Activated CD4-positive, alpha-beta T cell treated with anti-CD3 and anti-CD28 coated beads for 1 hour (primary cell): Measurements from ENCODE around the gene ROBO1.

Experiments used
- DNase-seq: peaks from one replicate; pipeline ENCODE4 v3.0.0-alpha.2; 2020

ROBO1 gene

DNA sequence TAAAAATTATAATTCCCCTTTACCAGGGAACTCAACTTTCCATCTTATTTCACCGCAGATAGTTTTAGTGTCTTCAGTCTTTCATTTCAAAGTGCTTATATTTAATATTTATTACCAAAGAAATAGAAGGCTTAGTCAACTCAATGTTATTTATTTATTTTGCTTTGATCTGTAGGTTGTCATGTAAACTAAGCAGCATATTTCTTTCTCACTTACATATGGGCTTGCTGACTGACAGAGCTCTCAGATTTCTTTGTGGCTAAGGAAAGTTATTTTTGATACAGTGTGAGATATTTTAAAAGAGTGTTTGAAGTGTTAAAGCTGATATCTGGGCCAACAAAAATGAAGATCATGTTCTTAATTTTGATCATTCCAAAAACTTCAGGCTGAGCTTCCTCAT is 331.4 kb downstream of the ROBO1 start:
- DNase-seq, result no peak

DNA sequence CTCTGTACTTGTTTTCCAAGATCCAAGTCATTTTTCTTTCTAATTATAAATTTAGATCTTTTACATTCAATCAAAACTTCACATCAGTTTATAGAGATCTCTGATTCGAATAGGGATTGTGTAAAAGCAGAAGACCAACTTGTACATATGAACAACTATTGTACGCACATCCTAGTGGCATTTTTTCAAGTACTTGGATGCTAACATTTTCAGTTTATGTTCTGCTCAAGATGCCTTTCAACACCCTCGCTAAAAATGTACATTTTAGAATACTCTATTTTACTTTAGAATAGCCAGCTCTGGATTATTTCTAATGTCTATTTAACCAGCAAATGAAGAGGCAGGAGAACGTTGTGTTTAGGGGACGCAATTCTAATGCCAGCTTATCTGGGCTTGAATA is 340.7 kb downstream of the ROBO1 start:
- no peak for DNase-seq

DNA sequence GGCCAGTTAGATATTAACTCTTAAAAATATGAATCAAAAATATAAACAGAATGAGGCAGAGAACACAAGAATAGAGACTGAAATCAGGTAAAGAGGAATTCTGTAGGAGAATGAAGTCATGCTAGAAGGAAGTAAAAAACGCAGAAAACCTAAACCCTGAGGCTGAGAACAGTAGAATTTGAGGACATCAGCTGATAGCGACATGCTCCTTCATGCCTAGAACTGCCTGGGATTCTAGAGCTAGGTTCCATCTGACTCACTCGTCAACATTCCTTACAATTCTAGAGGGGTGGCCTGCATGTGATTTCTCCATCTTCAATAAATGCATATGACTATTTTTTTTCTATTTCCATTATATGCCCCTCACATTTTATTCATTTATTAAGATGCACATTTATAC is 343.0 kb downstream of the ROBO1 start:
- DNase-seq, result no peak

DNA sequence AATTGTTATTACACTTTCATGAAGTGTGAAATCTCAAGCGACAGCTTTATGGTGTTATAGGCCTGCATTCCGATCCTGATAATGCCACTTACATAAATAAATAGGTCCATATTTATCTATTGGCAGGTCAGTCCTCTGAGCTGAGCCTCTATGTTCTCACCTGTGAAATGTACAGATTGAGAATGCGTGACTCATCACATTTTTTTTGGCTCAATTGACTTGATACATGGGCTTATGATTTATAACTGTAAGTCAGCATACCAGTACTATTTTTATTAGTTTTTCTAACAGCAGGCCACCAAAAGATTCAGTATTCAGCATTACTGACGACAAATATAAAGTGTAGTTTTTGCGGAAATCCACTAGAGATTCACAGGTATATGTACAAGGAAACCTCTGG is 344.4 kb downstream of the ROBO1 start:
- no peak for DNase-seq

DNA sequence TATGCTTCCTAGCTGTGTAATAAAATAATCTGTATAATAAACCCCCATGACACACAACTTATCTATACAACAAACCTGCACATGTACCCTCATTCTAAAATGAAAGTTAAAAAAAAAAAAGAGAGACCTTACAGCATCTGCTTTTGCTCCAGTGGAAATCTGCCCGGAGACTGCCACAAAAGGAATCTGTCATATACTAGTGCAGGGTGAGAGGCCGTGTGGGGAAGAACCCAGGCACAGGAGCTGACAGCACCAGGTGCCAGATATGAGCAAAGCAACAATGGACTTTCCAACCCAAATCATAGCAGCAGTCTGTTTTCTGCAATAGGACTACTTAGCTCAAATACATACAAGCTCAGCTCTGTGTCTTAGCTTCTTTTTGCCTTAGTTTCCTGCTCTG is 346.5 kb downstream of the ROBO1 start:
- no peak for DNase-seq

DNA sequence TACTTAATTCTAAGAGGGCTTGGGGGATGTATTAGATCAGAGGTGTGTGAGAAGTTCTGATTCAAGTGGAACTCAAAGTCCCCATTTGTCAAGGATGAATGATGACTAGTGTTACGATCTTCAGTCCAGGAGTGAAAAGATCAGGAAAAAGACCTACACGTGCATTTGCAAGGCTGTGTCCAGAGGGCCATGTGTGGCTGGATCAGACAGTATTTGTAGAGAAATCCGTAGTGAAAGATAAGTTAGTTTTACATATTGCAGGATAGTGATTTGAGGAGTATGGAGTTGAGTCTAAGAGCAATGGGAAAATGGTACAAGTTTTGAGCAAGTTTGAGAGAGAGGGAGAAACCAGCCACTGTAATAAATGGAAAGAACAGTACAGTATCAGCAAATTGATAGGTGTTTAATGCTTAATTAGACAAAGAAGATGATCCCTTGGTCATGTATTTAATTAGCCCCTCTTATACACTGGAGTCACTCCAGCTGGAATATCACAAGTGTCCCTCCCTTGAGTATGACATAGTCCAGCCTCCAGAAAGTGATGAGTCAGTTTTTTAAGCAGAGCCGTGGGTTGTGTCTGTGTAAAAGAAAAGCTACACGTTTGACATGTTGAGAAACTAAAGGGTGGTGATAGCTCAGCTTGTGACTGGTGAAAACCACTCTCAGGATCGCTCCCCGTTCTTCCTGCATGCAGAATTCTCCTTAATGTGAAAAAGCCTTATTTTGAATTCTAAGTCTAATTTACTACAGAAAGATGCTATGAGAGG is 348.8 kb downstream of the ROBO1 start:
- DNase-seq, result no peak

DNA sequence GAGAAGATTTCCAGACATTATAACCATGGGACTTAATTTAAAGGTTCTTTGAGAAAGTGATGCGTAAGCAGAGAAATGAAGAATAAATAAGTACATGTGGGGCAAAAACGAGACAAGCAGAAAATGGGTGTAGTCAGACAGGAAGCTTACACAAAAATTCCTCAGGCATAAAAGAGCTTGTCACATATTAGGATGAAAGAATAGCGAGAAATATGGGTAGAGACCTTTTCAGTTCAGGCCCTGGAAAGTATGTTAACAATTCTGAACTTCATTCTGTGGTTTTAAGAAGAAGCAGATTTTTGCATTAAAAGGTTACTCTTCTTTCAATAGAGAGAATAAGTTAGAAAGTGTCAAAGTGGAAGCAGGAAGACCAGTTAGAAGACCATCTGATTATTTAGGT is 352.4 kb downstream of the ROBO1 start:
- no peak for DNase-seq

DNA sequence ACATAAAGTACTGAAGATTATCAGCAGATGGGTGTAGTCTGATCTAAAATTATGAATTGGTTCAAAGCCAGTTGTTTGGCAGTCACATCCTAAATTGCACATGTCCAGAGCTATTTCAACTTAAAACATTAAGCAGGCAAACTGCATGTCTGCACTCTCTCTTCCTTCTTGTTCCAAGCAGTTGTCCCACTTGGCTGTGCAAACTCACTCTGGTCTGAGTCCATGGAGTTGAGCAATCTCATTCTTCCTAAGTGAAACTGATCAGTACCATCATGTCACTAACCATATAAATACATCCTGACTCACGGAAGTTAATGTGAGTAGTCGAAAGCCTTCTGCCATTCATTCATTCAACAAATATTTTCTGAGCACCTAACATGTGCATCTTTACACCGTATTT is 353.0 kb downstream of the ROBO1 start:
- no peak for DNase-seq

DNA sequence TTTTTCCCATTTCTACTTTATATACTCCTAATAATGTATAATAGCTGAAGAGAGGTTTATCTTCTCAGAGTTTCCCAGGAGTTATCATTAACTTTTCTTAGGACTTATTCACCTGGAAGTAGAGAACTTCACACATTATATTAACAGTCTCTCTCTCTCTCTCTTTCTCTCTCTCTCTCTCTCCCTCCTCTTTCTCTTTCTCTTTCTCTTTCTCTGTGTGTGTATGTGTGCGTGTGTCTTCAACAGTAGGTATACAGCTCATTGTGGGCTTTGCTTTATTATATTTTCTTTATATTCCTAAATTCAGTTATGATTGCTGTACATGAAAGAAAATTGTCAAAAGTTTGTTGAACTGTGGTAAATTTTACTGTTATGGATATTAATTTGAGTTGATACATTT is 353.8 kb downstream of the ROBO1 start:
- no peak for DNase-seq

DNA sequence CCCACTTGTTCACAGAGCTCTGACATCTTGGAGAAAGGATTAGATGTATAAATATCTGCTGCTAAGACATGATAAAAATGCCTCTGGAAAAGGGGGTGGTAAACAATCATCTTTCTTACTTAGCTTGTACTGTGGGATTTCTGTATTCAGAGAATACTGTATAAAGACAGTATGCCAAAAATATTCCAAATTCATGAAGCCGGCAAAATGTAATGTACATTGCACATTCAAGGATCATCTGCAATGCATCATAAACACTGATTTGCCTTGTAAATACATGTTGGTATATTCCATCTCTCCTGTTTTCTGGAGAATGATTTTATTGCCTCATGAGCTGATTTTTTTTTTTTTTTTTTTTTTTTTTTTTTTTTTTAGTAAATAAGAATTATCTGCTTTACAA is 355.3 kb downstream of the ROBO1 start:
- no peak for DNase-seq

DNA sequence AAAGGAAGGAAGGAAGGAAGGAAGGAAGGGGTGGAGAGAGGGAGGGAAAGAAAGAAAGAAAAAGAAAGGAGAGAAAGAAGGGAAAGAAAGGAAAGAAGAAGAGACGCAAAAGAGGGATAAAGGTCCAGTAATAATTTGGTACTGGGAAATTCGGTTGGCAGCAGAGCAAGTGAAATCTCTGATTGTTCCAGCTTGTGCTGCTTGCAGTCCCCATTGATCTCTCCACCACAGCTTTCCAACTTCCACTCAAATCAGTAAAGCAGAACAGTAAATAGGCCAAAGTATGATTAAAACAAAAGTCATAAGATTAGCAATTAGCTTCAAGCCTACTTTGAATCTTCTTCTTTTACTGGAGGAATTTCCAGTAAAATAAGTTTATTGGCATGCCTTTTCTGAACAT is 357.2 kb downstream of the ROBO1 start:
- DNase-seq, result no peak

DNA sequence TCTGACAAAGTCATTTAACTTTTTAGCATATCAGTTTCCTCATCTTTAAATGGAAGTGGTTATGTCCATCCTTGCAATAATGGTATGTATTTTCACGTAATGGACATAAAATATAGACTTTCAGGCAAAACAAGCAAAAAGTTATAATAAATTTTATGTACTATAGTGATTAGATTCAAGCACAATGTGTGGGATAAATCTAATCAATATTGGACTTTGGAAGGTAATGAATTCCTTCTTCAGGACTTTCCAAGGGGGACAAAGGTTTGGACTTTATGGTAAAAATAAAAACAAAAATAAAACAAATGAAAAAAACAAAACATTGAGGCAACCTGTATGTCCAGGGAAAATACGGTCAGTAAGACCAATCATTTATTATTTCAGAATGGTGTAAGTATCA is 357.7 kb downstream of the ROBO1 start:
- DNase-seq, result no peak

DNA sequence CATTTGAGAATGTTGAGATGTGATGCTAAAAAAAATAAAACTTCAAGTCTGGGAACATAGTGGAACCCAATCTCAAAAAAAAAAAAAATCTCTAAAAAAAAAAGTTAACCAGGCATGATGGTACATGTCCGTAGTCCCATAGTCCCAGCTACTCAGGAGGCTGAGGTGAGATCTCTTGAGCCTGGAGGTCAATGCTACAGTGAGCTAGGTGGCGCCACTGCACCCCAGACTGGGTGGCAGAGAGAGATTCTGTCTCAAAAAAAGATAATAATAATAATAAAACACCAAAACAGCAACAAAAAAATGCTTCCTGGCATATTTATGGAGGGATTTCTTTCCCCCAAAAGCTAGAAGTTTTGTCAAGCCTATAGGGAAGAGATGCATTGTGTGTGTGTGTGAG is 361.6 kb downstream of the ROBO1 start:
- no peak for DNase-seq

DNA sequence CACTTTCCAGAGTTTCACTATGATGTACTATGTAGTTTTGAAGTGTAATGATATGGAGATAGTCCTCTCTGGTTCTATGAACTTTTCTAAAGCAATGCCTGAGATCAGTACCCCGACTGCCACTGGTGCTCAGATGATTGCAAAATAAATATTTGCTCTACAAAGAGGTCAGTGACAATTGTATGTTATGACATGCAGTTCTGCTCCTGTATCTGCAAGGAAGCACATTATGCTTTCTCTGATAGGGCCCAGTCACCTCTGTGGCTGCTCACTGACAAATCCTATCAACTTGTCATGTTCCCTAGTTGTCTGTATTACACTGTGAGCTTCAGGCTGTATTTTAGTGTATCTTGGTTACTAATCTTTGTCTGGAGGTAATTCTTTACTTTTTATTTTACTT is 362.6 kb downstream of the ROBO1 start:
- DNase-seq, result no peak

DNA sequence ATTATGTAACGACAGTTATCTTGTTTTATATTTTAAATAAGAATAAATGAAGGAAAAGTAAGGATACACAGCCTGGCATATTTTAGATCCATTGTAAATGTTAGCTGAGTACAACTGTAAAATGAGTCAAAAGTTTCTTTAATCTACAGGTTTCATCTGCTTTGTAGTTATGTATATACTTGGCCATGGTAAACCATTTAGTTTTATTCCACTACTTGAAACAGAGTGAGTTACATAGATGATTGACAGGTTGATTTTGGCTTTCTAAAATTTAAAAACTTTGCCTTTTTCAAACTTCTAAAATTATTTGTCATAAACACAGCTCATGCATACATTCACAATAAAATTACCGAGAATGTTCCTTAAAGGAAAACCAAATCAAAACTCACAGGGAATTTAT is 371.2 kb downstream of the ROBO1 start:
- no peak for DNase-seq

DNA sequence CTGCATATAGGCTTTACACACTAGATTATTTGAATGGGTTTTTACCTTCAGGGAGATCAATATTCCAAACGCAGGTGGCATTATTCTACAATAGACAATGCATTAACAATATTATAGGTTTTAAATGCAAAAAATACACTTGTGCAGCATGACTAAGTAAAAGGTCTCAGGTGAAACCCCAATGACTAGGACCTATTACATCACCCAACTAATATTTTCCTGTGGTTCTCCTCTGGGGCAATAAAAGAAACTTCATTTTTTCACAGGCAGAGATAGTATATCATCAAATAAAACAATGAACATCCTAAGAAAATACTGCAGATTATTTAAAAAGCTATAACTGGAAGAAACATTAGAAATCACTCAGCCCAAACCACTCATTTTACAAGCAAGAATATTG is 375.3 kb downstream of the ROBO1 start:
- no peak for DNase-seq

DNA sequence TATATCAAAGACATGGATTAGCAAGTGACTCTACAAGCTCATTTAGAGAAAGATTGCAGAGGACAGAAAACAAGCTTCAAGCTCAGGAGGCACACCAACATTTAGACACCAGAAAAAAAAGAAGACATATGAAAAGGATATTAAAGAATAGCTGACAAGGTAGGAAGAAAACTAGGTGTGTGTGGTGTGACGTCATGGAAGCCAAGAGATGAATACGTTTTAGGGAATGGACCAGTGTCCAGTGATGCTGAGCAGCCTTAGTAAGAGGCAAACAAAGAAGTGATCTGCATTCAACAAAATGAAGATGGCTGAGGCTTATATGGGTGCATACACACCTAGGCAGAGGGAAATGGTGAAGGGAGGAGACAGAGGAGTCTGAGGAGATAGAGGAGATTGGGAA is 377.4 kb downstream of the ROBO1 start:
- no peak for DNase-seq

DNA sequence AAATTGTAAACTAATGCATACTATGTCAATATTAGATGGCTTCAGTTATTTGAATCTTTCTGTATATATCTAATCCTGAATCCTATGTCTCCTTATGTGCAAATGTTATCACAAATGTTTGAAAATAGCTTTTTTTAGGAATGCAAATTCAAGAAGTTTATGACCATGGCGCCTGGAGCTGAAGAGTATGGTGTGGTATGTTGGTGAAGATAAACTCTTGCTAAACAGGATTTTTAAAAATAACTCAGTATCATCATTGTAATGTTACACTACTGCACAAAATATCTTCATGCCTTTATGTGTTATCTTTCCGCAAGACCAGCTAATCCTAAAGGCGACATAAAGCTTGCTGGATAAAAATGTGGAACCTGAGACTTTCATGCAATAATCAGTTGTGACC is 382.6 kb downstream of the ROBO1 start:
- DNase-seq, result no peak

DNA sequence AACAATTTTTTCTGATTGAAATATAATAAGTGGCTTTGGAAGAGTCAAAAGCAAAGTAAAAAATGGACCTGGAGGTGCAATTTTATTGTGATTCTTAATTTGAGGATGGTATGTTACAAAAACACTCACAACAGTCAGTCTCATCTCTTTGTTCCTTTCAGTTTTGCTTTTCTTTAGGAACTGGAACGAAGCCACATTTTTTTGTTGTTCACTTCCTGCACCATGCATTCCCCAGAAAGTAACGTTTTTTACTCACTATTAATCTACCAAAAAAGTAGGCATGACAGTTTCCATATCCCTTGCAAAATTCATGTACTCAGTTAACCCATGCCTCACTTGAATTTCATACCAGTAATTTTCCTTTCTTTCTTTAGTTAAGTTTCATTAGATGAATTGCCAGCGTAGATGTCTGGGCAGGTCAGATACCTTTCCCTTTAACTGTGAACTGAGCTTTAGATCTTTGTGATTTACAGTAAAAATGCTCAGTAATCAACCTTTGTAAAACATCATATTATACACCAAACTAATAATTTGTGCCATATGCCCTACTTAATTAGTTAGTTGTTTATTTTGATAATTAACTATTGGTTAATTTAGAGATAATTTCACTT is 384.3 kb downstream of the ROBO1 start:
- DNase-seq, result no peak

DNA sequence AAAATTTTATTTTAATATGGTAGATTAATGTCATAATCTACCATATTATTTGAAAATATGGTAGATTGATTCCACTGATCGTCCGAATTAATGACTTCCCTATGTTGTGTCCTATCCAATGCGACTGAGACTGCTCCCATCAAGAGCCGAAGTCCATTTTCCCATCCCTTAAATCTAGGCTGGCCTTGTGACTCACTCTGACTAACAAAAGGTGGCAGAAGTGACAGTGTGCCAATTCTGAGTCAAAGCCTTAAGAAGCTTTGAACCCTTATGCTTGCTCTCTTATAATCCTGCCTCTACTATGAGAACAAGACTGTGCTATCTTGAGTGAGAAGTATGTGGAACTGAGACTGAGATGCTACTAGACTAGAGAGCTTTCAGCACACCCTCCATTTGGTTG is 387.2 kb downstream of the ROBO1 start:
- DNase-seq, result no peak

DNA sequence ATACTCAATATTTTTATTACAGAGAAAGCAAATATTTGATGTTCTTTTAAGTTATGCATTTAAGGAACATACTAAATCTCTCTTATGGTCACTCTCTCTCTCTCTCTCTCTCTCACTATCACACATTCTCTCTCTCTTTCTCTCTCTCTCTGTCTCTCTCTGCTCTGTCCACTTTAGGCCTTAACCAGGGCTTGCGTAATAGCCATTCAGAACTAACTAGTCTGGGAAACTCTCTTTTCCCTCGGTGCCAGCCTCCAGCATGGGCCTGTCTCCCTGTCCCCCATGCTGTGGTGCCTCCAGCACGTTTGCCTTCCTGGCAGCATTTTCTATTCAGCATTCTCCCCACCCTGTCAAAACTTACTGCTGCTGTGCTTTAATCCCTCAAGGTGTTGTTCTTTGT is 389.7 kb downstream of the ROBO1 start:
- DNase-seq, result no peak

DNA sequence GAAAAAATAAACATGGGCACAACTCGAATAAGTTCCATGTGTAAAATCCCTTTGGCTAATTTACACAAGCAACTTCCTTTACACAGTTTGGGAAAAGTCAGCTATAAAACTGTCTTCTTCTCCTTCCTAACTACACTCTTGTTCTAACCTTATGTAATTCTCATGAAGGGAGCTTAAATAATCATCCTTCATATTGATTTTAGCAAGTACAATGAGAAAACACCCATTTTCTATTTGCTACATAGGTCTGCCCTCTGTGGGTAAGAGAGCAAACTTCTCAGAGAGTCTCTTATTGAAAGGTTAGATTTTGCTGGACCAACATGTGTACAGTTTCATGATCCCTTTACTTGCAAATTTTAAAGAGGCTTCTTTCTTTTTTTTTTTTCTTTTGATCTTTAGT is 398.5 kb downstream of the ROBO1 start:
- DNase-seq, result no peak

DNA sequence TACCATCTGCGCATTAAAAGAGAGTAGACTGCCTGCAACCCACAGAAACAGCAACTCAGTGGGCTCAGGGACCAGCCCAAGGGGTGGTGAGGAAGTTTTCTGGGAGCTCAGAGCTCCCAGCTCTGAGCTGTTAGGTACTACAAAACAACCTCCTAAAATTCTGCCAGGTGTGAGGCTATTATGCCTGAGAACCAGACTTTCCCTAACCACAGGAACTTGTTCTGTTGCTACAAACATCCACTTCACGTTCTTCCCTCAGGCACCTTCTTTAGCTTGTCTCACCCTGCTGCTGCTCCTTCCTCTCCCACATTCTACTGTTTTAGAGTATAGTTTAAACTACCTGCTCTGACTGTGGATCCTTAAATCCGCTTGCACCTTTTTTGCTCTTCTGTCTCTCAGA is 399.4 kb downstream of the ROBO1 start:
- no peak for DNase-seq

DNA sequence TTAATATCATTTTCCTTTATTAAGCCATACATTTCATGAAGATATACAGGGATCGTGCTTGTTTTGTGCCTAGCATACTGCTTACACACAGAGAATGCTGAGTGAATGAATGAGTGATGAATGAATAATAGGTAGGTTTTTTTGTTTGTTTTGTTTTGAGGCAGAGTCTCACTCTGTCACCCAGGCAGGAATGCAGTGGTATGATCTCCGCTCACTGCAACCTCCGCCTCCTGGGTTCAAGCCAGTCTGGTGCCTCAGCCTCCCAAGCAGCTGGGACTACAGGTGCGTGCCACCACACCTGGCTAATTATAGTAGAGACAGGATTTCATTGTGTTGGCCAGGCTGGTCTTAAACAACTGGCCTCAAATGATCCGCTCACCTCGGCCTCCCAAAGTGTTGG is 400.0 kb downstream of the ROBO1 start:
- DNase-seq, result no peak

DNA sequence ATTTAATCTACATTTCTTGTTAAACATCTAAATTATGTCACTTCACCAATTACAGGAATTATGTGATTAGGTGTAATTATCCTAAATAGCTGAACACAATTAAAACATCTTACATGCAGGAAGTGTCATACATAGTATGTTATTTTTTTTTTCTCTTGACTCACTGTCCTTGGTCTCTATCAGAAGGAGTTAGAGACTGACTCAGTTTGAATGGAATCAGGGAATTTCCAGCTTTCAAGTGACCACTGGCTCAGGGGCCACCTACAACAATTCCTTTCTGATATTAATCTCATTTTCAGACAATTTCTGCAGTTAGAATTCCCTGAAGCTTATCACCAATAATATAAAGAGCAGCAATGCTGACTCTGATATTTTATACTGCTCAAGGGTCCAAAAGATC is 400.7 kb downstream of the ROBO1 start:
- no peak for DNase-seq
